Measurements from ENCODE around the gene RTN4RL1.
"Not testable (repeated sequence)": the region's sequence is repeated elsewhere in the genome, so short reads cannot be mapped to it uniquely, and the experiment has no call there.

Gene RTN4RL1

DNA sequence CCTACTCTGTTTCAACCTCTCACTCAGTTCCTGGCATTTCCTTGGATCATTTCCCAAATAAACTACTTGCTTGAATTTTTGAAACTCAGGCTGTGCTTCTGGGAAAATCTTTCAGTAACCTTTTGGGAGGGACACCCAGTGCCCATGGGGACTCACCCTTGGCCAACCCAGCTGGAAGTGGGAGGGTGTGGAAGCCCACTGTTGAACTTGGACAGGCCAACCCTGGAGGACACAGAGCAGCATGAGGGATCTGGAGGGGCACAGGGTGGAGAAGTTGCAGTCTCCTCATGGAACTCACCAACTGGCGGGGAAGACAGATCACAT lies 11.2 kb downstream of the RTN4RL1 start:
- H3K4me3 ChIP-seq (ENCODE audit: low read depth, low read length): no peak overlapping the region
- DNase-seq (ENCODE audit: low read depth): no peak
- TF ChIP-seq, protein P1, sequence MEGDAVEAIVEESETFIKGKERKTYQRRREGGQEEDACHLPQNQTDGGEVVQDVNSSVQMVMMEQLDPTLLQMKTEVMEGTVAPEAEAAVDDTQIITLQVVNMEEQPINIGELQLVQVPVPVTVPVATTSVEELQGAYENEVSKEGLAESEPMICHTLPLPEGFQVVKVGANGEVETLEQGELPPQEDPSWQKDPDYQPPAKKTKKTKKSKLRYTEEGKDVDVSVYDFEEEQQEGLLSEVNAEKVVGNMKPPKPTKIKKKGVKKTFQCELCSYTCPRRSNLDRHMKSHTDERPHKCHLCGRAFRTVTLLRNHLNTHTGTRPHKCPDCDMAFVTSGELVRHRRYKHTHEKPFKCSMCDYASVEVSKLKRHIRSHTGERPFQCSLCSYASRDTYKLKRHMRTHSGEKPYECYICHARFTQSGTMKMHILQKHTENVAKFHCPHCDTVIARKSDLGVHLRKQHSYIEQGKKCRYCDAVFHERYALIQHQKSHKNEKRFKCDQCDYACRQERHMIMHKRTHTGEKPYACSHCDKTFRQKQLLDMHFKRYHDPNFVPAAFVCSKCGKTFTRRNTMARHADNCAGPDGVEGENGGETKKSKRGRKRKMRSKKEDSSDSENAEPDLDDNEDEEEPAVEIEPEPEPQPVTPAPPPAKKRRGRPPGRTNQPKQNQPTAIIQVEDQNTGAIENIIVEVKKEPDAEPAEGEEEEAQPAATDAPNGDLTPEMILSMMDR (IDR thresholded peaks at IDR 0.05; ENCODE audit: low read depth, low read length, missing control alignments): no peak
- in situ Hi-C loops (cut with HindIII; ENCODE audit: low sequenced_read_pairs): no loop called here

- in situ Hi-C loops (cut with HindIII; ENCODE audit: low sequenced_read_pairs); DNase-seq (ENCODE audit: low read depth); H3K4me3 ChIP-seq (ENCODE audit: low read depth, low read length): not testable (repeated sequence)
Measured at GRCh38 chr17:2013220-2013993, 11.7 kb downstream of the RTN4RL1 start.

GRCh38 chr17:2012499-2012898 lies 12.6 kb downstream of the RTN4RL1 start:
- in situ Hi-C loops (cut with HindIII; ENCODE audit: low sequenced_read_pairs): no loop called here
- H3K4me3 ChIP-seq (ENCODE audit: low read depth, low read length): no peak overlapping the region
- TF ChIP-seq, protein P1 (IDR thresholded peaks at IDR 0.05; ENCODE audit: low read depth, low read length, missing control alignments): no peak
- DNase-seq (ENCODE audit: low read depth): no peak

DNA sequence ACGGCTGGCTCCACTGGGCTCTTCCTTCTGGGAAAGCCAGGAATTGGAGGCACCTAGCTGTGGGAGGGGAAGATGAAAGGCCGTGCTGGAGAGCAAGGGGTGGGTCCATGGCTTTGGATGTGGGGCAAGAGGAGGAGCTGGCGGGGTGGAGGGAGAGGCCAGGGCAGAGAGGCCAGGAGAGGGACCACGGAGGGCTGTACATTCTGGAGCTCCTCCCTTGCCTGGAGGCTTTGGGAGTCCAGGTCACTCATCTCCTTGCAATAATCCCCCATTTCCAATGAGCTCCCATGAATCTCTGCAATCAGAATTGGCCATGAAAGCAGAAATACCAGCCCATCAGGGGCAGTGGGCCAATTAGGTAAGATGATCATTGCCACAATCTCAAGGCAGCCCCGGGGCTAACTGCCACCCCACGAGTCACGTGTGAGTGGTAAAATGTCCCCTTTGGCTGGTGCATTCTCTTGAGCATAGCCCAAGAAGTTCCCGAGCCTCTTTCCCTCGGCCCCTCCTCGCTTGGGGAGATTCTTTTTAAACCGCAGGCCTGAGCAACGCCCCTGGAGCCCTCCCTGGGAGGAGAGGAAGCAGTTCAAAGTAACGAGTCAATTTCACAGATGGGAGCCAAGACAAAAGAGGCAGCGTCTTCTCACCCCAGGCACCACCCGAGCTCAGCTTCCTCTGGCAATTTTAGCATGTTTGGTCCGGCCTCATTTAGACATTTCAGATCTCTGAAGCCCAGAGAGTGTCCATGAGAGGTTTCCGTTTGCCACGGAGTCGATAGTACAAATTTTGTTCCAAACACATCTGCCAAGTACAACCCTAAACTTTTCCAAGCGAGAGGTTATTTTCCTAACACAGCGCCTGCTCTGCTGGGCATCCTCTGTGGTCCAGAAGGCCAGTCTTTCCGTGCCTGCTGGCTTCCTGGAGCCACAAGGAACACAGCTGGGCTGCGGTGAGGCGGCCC lies 13.4 kb downstream of the RTN4RL1 start:
- in situ Hi-C loops (cut with HindIII; ENCODE audit: low sequenced_read_pairs): no loop called here
- DNase-seq (ENCODE audit: low read depth): peak; percentile 77
- H3K4me3 ChIP-seq (ENCODE audit: low read depth, low read length): no peak overlapping the region
- TF ChIP-seq, protein P1 (IDR thresholded peaks at IDR 0.05; ENCODE audit: low read depth, low read length, missing control alignments): no peak

DNA sequence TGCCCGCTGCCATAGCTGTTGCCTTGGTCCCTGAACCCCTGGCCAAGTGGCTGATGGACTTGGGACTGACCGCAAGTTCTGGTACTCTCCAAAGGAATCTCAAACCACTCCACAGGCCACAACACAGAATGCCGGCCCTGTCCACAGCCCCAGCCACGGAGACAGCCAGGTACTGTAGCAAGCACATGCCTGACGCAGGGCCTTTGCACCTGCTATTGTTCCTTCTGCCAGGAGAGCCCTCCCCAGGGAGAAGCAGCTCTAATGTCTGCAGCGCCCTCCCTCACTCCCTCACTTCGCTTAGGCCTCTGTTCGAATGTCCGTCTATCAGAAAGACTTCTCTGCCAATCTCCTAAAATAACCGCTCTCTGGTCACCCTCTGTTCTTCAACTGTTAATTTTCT lies 15.4 kb downstream of the RTN4RL1 start:
- no peak for DNase-seq (ENCODE audit: low read depth)
- in situ Hi-C loops (cut with HindIII; ENCODE audit: low sequenced_read_pairs): no loop called here

DNA sequence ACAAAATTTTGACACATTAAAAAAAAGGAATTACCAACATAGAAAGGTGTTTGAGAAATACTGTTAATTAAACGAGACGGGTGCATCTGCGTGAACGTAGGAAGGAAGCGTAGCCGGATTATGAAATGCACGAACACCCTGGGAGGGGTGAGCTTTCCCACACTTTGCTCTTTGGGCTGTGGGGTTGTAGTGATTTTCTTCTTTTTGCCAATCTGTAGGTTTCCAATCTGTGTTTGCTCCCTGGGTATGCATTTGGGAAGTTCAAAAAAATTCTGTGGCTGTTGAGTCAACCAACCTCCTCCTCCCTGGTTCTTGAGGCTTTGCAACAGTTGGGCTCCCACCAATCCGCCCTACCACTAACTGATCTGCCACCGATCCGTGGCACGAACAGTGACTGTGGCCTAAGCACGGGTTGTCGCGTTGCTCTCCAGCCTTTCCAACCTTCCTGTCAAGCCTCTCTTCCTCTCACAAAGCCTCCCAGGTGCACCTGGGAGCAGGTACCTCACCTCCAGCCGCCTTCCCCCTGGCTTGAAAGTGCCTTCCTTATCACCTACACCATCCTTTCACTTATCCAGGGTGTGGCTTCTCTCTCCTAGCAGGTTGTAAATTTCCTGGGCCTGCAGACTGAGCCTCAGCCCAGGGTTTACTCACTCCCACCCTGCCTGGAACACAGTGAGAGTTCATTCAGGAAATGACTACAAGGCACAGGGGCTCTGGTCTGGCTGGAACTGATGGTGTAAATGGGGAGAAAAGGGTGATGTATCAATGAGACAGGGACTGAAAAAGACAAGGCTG lies 16.6 kb downstream of the RTN4RL1 start:
- DNase-seq (ENCODE audit: low read depth): no peak
- TF ChIP-seq, protein P1 (IDR thresholded peaks at IDR 0.05; ENCODE audit: low read depth, low read length, missing control alignments): no peak
- in situ Hi-C loops (cut with HindIII; ENCODE audit: low sequenced_read_pairs): no loop called here
- H3K4me3 ChIP-seq (ENCODE audit: low read depth, low read length): no peak overlapping the region

More for the DNA sequence above, 15.4 kb downstream of the RTN4RL1 start:
- H3K4me3 ChIP-seq (ENCODE audit: low read depth, low read length): no peak overlapping the region
- TF ChIP-seq, protein P1 (IDR thresholded peaks at IDR 0.05; ENCODE audit: low read depth, low read length, missing control alignments): no peak

All from astrocyte of the cerebellum (primary cell).